ENCODE data around the gene ZNF232.
"Not testable (repeated sequence)": the region's sequence is repeated elsewhere in the genome, so short reads cannot be mapped to it uniquely, and the experiment has no call there.

ZNF232 gene

GRCh38 chr17:5129770-5130169, 18.1 kb upstream of the ZNF232 start:
- not testable (repeated sequence) for DNase-seq

DNA sequence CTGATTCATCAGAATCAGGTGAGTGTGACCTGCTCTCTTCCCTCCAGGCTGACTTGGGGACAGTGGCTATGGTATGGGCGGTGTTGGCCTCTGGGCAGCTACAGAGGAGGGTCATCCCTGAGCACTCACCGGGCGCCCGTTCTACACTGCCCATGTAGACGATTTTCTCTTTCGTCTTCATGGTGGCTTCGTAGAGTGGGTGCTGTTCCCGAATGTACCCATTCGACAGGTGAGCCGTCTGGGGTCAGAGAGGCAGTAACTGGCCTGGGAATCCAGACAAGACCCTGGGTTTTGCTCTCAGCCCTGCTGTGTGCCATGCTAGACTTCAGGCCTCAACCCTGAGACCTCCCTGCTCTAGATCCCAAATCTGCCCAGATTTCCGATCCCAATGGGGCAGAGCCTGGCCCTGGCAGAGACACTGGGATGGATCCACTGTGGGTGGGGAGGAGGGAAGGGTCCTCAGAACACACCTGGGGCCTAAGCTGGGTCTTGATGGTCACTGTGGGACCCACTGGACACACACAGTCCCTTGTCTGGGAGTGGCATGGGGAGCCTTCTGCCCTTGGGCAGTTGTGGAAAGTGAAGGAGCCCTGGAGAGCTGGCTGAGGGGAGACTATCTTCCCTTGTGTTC, 17.3 kb upstream of the ZNF232 start:
- DNase-seq, result no peak

DNA sequence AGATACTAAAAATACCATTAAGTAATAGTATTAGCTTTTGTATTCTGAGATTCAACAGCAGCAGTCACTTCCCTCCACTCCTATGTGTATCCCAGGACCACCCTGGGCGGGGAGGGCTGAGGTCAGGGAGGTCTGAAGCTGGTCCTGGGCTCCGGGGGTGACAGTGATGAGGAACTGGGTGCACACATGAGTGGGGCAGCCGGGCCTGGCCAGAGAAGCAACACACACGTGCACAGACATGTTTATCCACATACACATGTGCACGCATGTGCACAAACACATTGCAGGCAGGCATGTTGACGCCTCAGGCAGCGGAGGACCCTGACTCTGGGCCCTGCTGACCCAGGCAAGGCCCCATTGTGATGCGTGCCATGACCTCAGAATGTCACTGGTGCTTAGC, 16.7 kb upstream of the ZNF232 start:
- DNase-seq, result not testable (repeated sequence)

GRCh38 chr17:5127910-5128309, 16.2 kb upstream of the ZNF232 start:
- no peak for DNase-seq

- DNase-seq, result no peak
Measured at GRCh38 chr17:5126719-5127488, 15.2 kb upstream of the ZNF232 start.

GRCh38 chr17:5124896-5125295, 13.2 kb upstream of the ZNF232 start:
- DNase-seq, result not testable (repeated sequence)

GRCh38 chr17:5124125-5124760, 12.6 kb upstream of the ZNF232 start:
- DNase-seq, result not testable (repeated sequence)

DNA sequence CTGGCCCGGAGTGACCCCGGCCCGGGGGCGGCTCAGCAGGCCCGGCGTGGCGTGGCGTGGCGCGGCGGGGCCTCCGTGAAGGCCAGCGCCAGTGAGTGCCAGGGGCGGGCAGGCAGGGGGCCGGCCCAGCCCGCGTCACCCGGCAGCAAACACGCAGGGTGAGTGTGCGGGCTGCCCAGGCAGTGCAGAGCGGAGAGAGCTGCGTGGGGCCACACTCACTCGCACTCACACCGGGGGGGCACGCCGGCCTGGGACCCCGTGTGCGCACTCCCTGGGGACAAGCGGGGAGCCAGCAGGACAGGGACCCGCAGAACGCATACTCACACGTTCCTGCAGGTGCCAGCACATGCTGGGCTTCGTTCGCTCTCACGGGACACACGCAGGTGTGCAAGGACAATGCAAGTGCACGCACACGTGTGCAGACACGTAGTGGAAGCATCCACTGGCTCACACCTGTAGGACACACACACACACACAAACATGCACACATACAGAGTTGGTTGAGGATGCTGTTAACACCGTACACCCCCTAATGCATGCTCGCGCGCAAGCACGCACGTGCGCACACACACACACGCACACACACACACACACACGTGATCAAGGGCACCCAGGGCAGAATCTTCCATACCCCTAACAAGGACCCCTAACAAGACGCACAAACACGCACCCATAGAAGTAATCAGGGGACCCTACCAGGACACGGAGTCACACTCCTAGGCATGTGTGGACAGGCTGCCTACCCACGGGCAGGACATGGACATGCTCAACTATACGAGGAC, 11.9 kb upstream of the ZNF232 start:
- DNase-seq, result no peak

GRCh38 chr17:5122586-5123342, 11.1 kb upstream of the ZNF232 start:
- DNase-seq, result peak; percentile 57

- not testable (repeated sequence) for DNase-seq
Measured at GRCh38 chr17:5122056-5122455, 10.4 kb upstream of the ZNF232 start.

DNA sequence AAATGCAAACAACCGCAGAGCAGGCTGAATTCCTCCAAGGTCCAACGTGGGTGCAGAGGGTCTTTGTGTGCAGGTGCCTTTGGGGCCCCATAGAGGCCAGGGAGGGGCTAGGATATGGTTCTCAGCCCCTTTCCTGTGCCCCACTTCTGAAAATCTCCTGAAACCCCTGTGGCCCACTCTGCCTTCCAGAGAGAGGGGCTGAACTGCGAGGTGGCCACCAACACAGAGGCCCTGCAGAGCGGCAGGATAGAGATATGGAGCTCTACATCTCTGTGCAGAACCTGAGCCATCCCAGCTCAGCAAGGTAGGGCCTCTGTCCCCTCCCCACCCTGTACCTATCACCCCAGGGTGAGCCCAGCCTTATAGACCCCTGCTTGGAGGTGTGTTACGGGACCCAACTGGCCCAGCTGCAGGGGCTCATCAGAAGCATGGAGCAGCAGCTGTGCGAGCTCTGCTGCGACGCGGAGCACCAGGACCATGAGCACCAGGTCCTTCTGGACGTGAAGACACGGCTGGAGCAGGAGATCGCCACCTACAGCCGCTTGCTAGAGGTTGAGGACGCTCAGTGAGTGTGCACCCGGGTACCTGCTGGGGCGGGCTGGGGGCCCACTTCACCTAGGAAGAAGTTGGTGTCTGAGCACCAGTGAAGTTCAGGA, 9.6 kb upstream of the ZNF232 start:
- DNase-seq, result no peak

- not testable (repeated sequence) for DNase-seq
Measured at GRCh38 chr17:5120436-5121185, 8.9 kb upstream of the ZNF232 start.

- DNase-seq, result no peak
Measured at GRCh38 chr17:5120036-5120435, 8.4 kb upstream of the ZNF232 start.

- DNase-seq, result no peak
Measured at GRCh38 chr17:5118219-5118618, 6.5 kb upstream of the ZNF232 start.

- DNase-seq, result no peak
Measured at GRCh38 chr17:5115673-5116651, 4.3 kb upstream of the ZNF232 start, which contains the start of gene USP6. Gene USP6, plus strand, starts transcription at chr17:5116032. Its CDS starts 14,336 bp downstream, at chr17:5130368.

DNA sequence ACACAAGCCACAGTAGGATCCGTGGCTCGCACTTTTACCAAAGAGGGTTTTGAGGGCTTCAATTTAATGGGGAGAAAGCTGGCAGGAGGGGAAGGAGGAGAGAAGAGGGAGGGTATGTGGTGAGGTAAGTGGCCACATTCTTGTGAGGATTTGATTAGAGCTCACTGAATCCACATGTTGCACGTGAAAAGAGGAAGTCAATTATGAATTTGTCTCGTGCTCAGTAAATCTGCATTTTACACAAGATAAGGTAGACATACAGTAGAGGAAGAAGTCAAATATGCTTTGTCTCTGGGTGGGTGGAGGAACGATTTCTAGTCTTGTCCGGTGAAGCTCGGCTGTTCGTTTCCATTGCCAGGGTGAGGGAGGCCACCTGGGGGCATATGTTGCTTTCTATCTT, 862 bp downstream of the ZNF232 start:
- no peak for DNase-seq

GRCh38 chr17:5100832-5101231, 10.8 kb downstream of the ZNF232 start:
- no peak for DNase-seq

GRCh38 chr17:5099271-5099670, 12.4 kb downstream of the ZNF232 start:
- no peak for DNase-seq

GRCh38 chr17:5097101-5097834, 14.4 kb downstream of the ZNF232 start:
- peak; percentile 87 for DNase-seq

All from left hindlimb (tissue), 1 donor.